A673 (cell line): Measurements from ENCODE around the gene PSPN. TPM values are rescaled to one million over a fixed set of nuclear protein-coding genes. Genes with fewer than 3 reads are reported as not detected.

Experiments
- BruUV-seq: library from RNA; stranded (reverse); fragments of 400-500 nt; replicated peaks from 2 replicates; lab custom pipeline; 2021; lab: Mats Ljungman, UMichigan
- CTCF ChIA-PET: fragments of 300-600 bp; sonication (Branson Sonifier 250); formaldehyde crosslinking; loops from one replicate; lab custom pipeline; 2022; ENCODE audit warnings: antibody characterized with exemption; lab: Charles Lee
- POLR2A ChIA-PET: fragments of 300-600 bp; sonication (Branson Sonifier 250); formaldehyde crosslinking; loops from one replicate; lab custom pipeline; 2022; ENCODE audit warnings: antibody characterized with exemption; ENCODE audit not compliant: low non-redundant PET; lab: Charles Lee
- DNase-seq: peaks from one replicate; pipeline ENCODE4 v3.0.0-alpha.2; 2015; ENCODE audit warnings: low spot score
- H3K27ac ChIP-seq: fragments of 200-600 bp; sonication (generic); 2 replicates; pipeline ENCODE4 v1.5.1; 2016; ENCODE audit warnings: mixed run types, low read depth, mild to moderate bottlenecking, mixed read lengths, antibody characterized with exemption, low read length; ENCODE audit not compliant: poor library complexity, severe bottlenecking
- H3K27me3 ChIP-seq: fragments of 200-600 bp; sonication (generic); replicated peaks from 2 replicates; pipeline ENCODE4 v1.6.1; 2017; ENCODE audit warnings: mixed run types, low read depth, mild to moderate bottlenecking, mixed read lengths, antibody characterized with exemption, low read length; ENCODE audit not compliant: insufficient read depth, poor library complexity
- H3K36me3 ChIP-seq: fragments of 200-600 bp; sonication (generic); 2 replicates; pipeline ENCODE4 v1.6.1; 2016; ENCODE audit warnings: mixed run types, mild to moderate bottlenecking, mixed read lengths, antibody characterized with exemption, low read length; ENCODE audit not compliant: insufficient read depth, poor library complexity, severe bottlenecking
- H3K4me1 ChIP-seq: fragments of 200-600 bp; sonication (generic); 2 replicates; pipeline ENCODE4 v1.6.1; 2017; ENCODE audit warnings: mixed run types, mild to moderate bottlenecking, mixed read lengths, antibody characterized with exemption, low read length; ENCODE audit not compliant: insufficient read depth, poor library complexity, severe bottlenecking
- H3K4me3 ChIP-seq: fragments of 200-600 bp; sonication (generic); 2 replicates; pipeline ENCODE4 v1.5.1; 2016; ENCODE audit warnings: low read depth, mixed run types, mild to moderate bottlenecking, mixed read lengths, low read length; ENCODE audit not compliant: poor library complexity, severe bottlenecking
- H3K9me3 ChIP-seq: fragments of 200-600 bp; sonication (generic); 2 replicates; pipeline ENCODE4 v1.6.1; 2016; ENCODE audit warnings: mixed run types, low read depth, mild to moderate bottlenecking, mixed read lengths, antibody characterized with exemption, low read length; ENCODE audit not compliant: poor library complexity, severe bottlenecking
- CTCF ChIP-seq: fragments of 300-800, 200-600 bp; sonication (generic); conservative IDR thresholded peaks from 2 replicates; pipeline ENCODE4 v1.5.1; 2017; ENCODE audit warnings: low read depth, mild to moderate bottlenecking, antibody characterized with exemption, low read length, moderate library complexity, mixed read lengths
- EZH2 ChIP-seq: fragments of 200-600 bp; sonication (generic); IDR thresholded peaks from 2 replicates; pipeline ENCODE4 v1.6.1; 2017; ENCODE audit warnings: borderline replicate concordance, low read depth, mild to moderate bottlenecking, mixed read lengths, antibody characterized with exemption, low read length; ENCODE audit not compliant: poor library complexity, severe bottlenecking
- intact Hi-C: fragments of 100-400 bp; cut with micrococcal nuclease; formaldehyde crosslinking; loops from one replicate; pipeline ENCODE4 v1.10.0; 2022; ENCODE audit not compliant: unreplicated experiment
- total RNA-seq: library from RNA; stranded (reverse); gene quantifications from 2 replicates; pipeline ENCODE4 v1.2.3, GENCODE V29; 2021

PSPN gene
- total RNA-seq, 1 experiment from 2014 or later, result 3.4 TPM

- ChIA-PET CTCF (no interaction called here), POLR2A (no interaction called here)
- Histone ChIP-seq H3K36me3 (peaks cover 14% of the 10 kb centered on the region), H3K9me3 (no peaks in the 10 kb centered on the region), H3K4me1 (no peaks in the 10 kb centered on the region), H3K27ac (no peak overlapping the region), H3K27me3 (no peaks in the 10 kb centered on the region), H3K4me3 (no peak overlapping the region)
- intact Hi-C loops, result no loop called here
- BruUV-seq, result no TSS peak
- no peak for TF ChIP-seq EZH2
- no peak for TF ChIP-seq CTCF
- DNase-seq, result no peak
Observed at GRCh38 chr19:6409346-6409745, 33.6 kb upstream of the PSPN start.

- Histone ChIP-seq H3K36me3 (no peaks in the 10 kb centered on the region), H3K9me3 (no peaks in the 10 kb centered on the region), H3K4me3 (no peak overlapping the region), H3K4me1 (no peaks in the 10 kb centered on the region), H3K27me3 (no peaks in the 10 kb centered on the region), H3K27ac (no peak overlapping the region)
- no peak for DNase-seq
- intact Hi-C loops, result no loop called here
- BruUV-seq, result no TSS peak
- TF ChIP-seq EZH2 (no peak), CTCF (no peak)
- CTCF ChIA-PET, result no interaction called here
- POLR2A ChIA-PET, result no interaction called here
Observed at GRCh38 chr19:6406401-6406800, 30.7 kb upstream of the PSPN start.

GRCh38 chr19:6402837-6403608 lies 27.3 kb upstream of the PSPN start:
- Histone ChIP-seq H3K9me3 (no peaks in the 10 kb centered on the region), H3K36me3 (no peaks in the 10 kb centered on the region), H3K4me3 (no peak overlapping the region), H3K4me1 (no peaks in the 10 kb centered on the region), H3K27ac (no peak overlapping the region), H3K27me3 (no peaks in the 10 kb centered on the region)
- intact Hi-C loops, result no loop called here
- ChIA-PET CTCF (no interaction called here), POLR2A (no interaction called here)
- no TSS peak for BruUV-seq
- TF ChIP-seq EZH2, result no peak
- TF ChIP-seq CTCF, result no peak
- DNase-seq, result peak; percentile 46
